HepG2 (cell line): ENCODE measurements around the gene LILRB5. TPM values are rescaled to one million over a fixed set of nuclear protein-coding genes. Genes with fewer than 3 reads are reported as not detected.
A peak's percentile ranks its signal among the peaks of the same experiment; 100 is the strongest.

Experiments used
- CREB1 ChIP-seq, 2 experiments: fragments of 450-650 bp in 1 of 2; IDR thresholded peaks; 2 replicates each; pipeline ENCODE4 v1.6.1; 2016 to 2017; ENCODE audit warnings: control low read depth in 1 of 2, mild to moderate bottlenecking in 1 of 2, missing compliant biosample characterization in 1 of 2, missing genetic modification characterization in 1 of 2
- GLMP ChIP-seq: sonication (generic); formaldehyde crosslinking; IDR thresholded peaks from 2 replicates; pipeline ENCODE4 v1.9.0; 2021; ENCODE audit warnings: missing genetic modification reagents, mild to moderate bottlenecking, borderline replicate concordance
- ISX ChIP-seq: sonication (generic); formaldehyde crosslinking; conservative IDR thresholded peaks from 2 replicates; pipeline ENCODE4 v1.5.0; 2020; ENCODE audit warnings: missing genetic modification reagents
- KLF9 ChIP-seq: IDR thresholded peaks from 2 replicates; pipeline ENCODE4 v1.6.1; 2016; ENCODE audit warnings: low read depth
- MAX ChIP-seq: IDR thresholded peaks from 2 replicates; pipeline ENCODE4 v1.6.1; 2012; ENCODE audit warnings: inconsistent platforms
- NR2F6 ChIP-seq, 2 experiments: IDR thresholded peaks; 2 replicates each; pipeline ENCODE4 v1.6.1; 2016; ENCODE audit warnings: antibody characterized with exemption in 1 of 2, mild to moderate bottlenecking in 1 of 2
- PAF1 ChIP-seq: IDR thresholded peaks from 2 replicates; pipeline ENCODE4 v1.6.1; 2016; ENCODE audit warnings: missing genetic modification reagents, missing compliant biosample characterization
- PBX2 ChIP-seq: IDR thresholded peaks from 2 replicates; pipeline ENCODE4 v1.6.1; 2016; ENCODE audit warnings: control low read depth
- TOPORS ChIP-seq: sonication (generic); formaldehyde crosslinking; IDR thresholded peaks from 2 replicates; pipeline ENCODE4 v1.8.0; 2023; ENCODE audit warnings: mild to moderate bottlenecking, missing genetic modification reagents
- ZNF567 ChIP-seq: sonication (generic); formaldehyde crosslinking; IDR thresholded peaks from 2 replicates; pipeline ENCODE4 v1.8.1; 2023; ENCODE audit warnings: mild to moderate bottlenecking, missing genetic modification reagents, borderline replicate concordance
- polyA plus RNA-seq, 8 experiments: library from polyadenylated mRNA; depleted of rRNA in 3 of 8; stranded (reverse) in 7 of 8; unstranded in 1 of 8; fragments of >200 nt; fragmentation: Illumina TruSeq in 4 of 8; extraction: Trizol in 4 of 8; gene quantifications; 2 replicates each; pipeline versions ENCODE4 v1.2.1 to v1.2.3, GENCODE V29; 2011 to 2016; ENCODE audit warnings: low read depth in 4 of 8, missing spikeins in 1 of 8, mixed read lengths in 1 of 8; ENCODE audit not compliant: insufficient read depth in 1 of 8
- total RNA-seq, 5 experiments: library from RNA; depleted of rRNA; stranded (reverse); fragments of >200 nt; fragmentation: Illumina TruSeq; extraction: Trizol; gene quantifications; 2 replicates each; pipeline ENCODE4 v1.2.3, GENCODE V29; 2016; ENCODE audit warnings: low read depth in 1 of 5

LILRB5 gene
- total and polyA plus RNA-seq, 2 of the 13 experiments (the other 11 are each of a cell fraction or from before 2014, with no cell fraction given): not detected

- TF ChIP-seq PBX2 (CRISPR knock-in tag): no peak
- no peak for TF ChIP-seq KLF9 (CRISPR knock-in tag)
- TF ChIP-seq PAF1 (CRISPR knock-in tag): 0 out of 2 replicates have a peak, but pooled peaks have one; percentile 17
- TF ChIP-seq NR2F6 (IDR thresholded peaks at IDR 0.05): no peak
- no peak for TF ChIP-seq NR2F6 (CRISPR knock-in tag; IDR thresholded peaks at IDR 0.05)
- TF ChIP-seq MAX: no peak
- TF ChIP-seq GLMP (CRISPR knock-in tag): no peak
- TF ChIP-seq CREB1 (IDR thresholded peaks at IDR 0.05): no peak
- TF ChIP-seq CREB1 (CRISPR knock-in tag; IDR thresholded peaks at IDR 0.05): no peak
- TF ChIP-seq ZNF567 (CRISPR knock-in tag): no peak
- no peak for TF ChIP-seq ISX
- no peak for TF ChIP-seq TOPORS (CRISPR knock-in tag)
- TF ChIP-seq, all 625 proteins: peak for 5
Observed at GRCh38 chr19:54204767-54205468, 52.2 kb downstream of the LILRB5 start (continued).
